Tibial nerve (tissue), 4 donors: ENCODE measurements around the gene AP1G2. TPM values are rescaled to one million over a fixed set of nuclear protein-coding genes. Genes with fewer than 3 reads are reported as not detected.

Source experiments
- DNase-seq, 2 donors: peaks; one replicate each; pipeline ENCODE4 v3.0.0-alpha.2; 2019; ENCODE audit warnings: low spot score in 2 of 2
- H3K27ac ChIP-seq, 4 donors: fragments of 200-600 bp; sonication (generic) in 3 of 4; one replicate each; pipeline ENCODE4 v1.5.1; 2017 to 2019; ENCODE audit warnings: mild to moderate bottlenecking in 1 of 4
- H3K27me3 ChIP-seq, 2 donors: fragments of 200-600 bp; sonication (generic) in 1 of 2; one replicate each; pipeline versions ENCODE4 v1.5.1 to v1.6.0; 2017 to 2019
- H3K36me3 ChIP-seq, 3 donors: fragments of 200-600 bp; sonication (generic); one replicate each; pipeline ENCODE4 v1.5.1; 2018 to 2019
- H3K4me1 ChIP-seq, 4 donors: fragments of 200-600 bp; sonication (generic) in 3 of 4; one replicate each; pipeline ENCODE4 v1.5.1; 2017 to 2019
- H3K4me3 ChIP-seq, 4 donors: fragments of 200-600 bp; sonication (generic) in 3 of 4; one replicate each; pipeline ENCODE4 v1.5.1; 2017 to 2019; ENCODE audit warnings: mild to moderate bottlenecking in 1 of 4, moderate library complexity in 1 of 4
- H3K9me3 ChIP-seq, 4 donors: fragments of 200-600 bp; sonication (generic) in 3 of 4; one replicate each; pipeline ENCODE4 v1.5.1; 2017 to 2019
- EP300 ChIP-seq, 2 donors: sonication (generic); formaldehyde crosslinking; IDR thresholded peaks; one replicate each; pipeline ENCODE4 v1.6.1; 2017; ENCODE audit warnings: antibody characterized with exemption in 2 of 2, mild to moderate bottlenecking in 1 of 2
- POLR2A ChIP-seq, 2 donors: fragments of 450-650 bp; IDR thresholded peaks; one replicate each; pipeline ENCODE4 v1.6.1; 2017; ENCODE audit warnings: antibody characterized with exemption in 2 of 2, mild to moderate bottlenecking in 2 of 2, moderate library complexity in 2 of 2
- WGBS, 2 donors: methylation state at CpG; one replicate each; pipeline ENCODE4 v1.1.5; 2018; 5-methylcytosine and 5-hydroxymethylcytosine counted together
- total RNA-seq, 4 donors: library from RNA; depleted of rRNA; stranded (reverse); fragments of >200 nt; gene quantifications; one replicate each; pipeline ENCODE4 v1.1.0, GENCODE V29; 2016
- TF ChIP-seq, protein P1 (sequence below), 5 experiments: fragments of 200-600 bp in 3 of 5; fragments of 450-650 bp in 2 of 5; sonication (generic) in 3 of 5; IDR thresholded peaks; one replicate each; pipeline ENCODE4 v1.5.1; 2016 to 2019; ENCODE audit warnings: antibody characterized with exemption in 5 of 5, mild to moderate bottlenecking in 3 of 5, moderate library complexity in 2 of 5

Gene AP1G2
- total RNA-seq, 4 donors from 2014 or later, result 30.2 to 76.8 (median 52.0) TPM

DNA sequence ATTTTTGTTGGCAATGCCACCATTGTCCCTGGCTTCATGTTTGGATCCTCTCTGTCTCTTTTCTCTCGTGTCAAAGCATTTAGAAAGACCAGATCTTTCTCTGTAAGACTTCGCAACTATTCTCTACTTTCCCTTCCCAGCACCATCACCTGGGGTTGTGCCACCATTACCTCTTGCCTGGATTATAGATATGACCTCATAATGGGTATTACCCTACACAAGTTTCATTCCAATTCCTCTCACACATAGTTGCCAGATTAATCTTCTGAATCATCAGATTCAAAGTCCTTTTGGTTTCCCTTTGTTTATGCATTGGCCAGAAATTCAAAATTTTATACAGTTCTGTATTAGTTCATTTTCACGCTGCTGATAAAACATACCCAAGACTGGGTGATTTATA lies 41.4 kb upstream of the AP1G2 start:
- Histone ChIP-seq H3K4me1 (no peaks in the 10 kb centered on the region), H3K4me3 (no peak overlapping the region), H3K9me3 (no peaks in the 10 kb centered on the region), H3K27me3 (no peaks in the 10 kb centered on the region), H3K27ac (no peak overlapping the region), H3K36me3 (no peaks in the 10 kb centered on the region)
- TF ChIP-seq EP300 (IDR thresholded peaks at IDR 0.05), result no peak
- no peak for TF ChIP-seq POLR2A (IDR thresholded peaks at IDR 0.05)
- TF ChIP-seq, protein P1, sequence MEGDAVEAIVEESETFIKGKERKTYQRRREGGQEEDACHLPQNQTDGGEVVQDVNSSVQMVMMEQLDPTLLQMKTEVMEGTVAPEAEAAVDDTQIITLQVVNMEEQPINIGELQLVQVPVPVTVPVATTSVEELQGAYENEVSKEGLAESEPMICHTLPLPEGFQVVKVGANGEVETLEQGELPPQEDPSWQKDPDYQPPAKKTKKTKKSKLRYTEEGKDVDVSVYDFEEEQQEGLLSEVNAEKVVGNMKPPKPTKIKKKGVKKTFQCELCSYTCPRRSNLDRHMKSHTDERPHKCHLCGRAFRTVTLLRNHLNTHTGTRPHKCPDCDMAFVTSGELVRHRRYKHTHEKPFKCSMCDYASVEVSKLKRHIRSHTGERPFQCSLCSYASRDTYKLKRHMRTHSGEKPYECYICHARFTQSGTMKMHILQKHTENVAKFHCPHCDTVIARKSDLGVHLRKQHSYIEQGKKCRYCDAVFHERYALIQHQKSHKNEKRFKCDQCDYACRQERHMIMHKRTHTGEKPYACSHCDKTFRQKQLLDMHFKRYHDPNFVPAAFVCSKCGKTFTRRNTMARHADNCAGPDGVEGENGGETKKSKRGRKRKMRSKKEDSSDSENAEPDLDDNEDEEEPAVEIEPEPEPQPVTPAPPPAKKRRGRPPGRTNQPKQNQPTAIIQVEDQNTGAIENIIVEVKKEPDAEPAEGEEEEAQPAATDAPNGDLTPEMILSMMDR (IDR thresholded peaks at IDR 0.05), result no peak
- no peak for DNase-seq
- 86 to 87% methylated on average over 3 of the region's 3 CpGs for WGBS, 2 donors

DNA sequence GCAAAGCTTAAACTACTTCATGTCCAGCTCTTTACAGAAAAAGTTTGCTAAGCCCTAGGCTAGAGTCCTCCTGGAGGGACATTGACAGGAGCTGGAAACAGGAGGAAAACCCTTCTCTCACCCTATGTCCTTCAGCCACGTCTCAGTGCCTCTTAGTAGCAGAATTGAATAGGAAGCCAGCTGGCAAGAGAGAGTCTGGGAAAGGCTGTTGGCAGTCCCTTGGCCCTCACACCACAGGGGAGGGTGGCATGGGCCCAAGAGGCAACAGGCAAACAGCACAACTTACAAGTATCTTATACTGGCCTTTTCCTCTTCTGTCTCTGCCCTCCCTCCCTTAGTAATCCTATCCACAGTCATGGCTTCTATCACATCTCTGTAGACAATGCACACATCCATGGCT lies 40.9 kb upstream of the AP1G2 start:
- no peak overlapping the region for H3K4me3 ChIP-seq
- H3K27ac ChIP-seq, result no peak overlapping the region
- no peaks in the 10 kb centered on the region for H3K27me3 ChIP-seq
- no peaks in the 10 kb centered on the region for H3K4me1 ChIP-seq
- TF ChIP-seq, protein P1 (IDR thresholded peaks at IDR 0.05), result no peak
- TF ChIP-seq POLR2A (IDR thresholded peaks at IDR 0.05), result no peak
- 36 to 47% methylated on average over 1 of the region's 1 CpG for WGBS, 2 donors
- DNase-seq, result no peak
- H3K36me3 ChIP-seq, result no peaks in the 10 kb centered on the region
- H3K9me3 ChIP-seq, result no peaks in the 10 kb centered on the region

DNA sequence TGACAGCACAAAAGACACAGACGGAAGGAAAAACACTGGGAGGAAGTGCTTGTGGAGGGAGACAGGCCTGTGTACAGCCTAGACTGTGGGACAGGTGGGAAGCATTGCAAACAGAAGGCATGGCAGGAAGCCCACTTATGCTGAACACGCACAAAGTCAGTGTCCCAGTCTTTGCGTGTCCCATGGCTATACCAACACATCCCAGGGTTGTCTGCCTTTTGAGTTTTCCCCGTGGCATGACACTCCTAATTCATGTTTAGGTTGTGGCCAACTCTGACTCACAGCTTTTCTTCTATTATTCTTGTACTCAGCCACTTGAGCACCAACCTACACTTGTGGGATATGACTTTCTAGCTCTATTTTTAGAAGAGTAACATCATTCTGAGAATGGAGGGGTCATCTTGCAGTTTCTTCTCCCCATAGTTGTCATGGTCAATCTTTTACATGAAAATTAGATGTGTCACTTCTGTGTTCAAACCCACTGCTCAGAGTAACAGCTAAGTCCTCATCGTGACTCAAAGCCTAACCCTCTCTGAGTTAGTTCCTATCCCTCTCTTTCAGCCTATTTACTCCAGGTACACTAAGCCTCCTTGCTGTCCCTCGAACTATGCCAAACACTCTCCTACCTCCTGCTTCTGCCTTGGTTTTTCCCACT lies 38.5 kb upstream of the AP1G2 start:
- Histone ChIP-seq H3K9me3 (no peaks in the 10 kb centered on the region), H3K4me1 (no peaks in the 10 kb centered on the region), H3K4me3 (no peak overlapping the region), H3K27ac (no peak overlapping the region), H3K36me3 (no peaks in the 10 kb centered on the region), H3K27me3 (no peaks in the 10 kb centered on the region)
- no peak for DNase-seq
- 70 to 77% methylated on average over 6 of the region's 6 CpGs for whole genome bisulfite sequencing, 2 donors
- TF ChIP-seq EP300 (IDR thresholded peaks at IDR 0.05) (no peak), POLR2A (IDR thresholded peaks at IDR 0.05) (no peak)
- TF ChIP-seq, protein P1 (IDR thresholded peaks at IDR 0.05), result no peak

DNA sequence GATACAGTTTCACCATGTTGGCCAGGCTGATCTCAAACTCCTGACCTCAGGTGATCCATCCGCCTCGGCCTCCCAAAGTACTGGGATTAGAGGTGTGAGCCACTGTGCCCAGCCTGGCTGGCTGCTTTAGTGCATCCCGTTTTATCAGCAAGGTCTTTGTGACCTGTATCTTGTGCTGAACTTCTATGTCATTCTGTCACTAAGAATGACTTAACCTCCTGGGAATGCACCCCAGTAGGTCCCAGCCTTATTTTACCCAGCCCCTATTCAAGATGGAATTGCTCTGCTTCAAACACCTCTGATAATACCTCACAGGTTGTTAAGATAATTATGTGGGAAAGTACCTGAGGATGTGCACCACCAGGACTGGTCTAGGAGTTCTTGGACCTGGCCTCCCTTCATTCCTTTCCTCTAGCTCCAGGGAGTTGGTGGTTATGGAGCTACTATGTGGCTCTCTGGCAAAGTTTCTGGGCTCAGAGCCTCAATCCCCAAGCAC lies 37.1 kb upstream of the AP1G2 start:
- no peaks in the 10 kb centered on the region for H3K36me3 ChIP-seq
- no peaks in the 10 kb centered on the region for H3K27me3 ChIP-seq
- no peak overlapping the region for H3K4me3 ChIP-seq
- no peaks in the 10 kb centered on the region for H3K4me1 ChIP-seq
- no peak overlapping the region for H3K27ac ChIP-seq
- WGBS, 2 donors, result 75 to 84% methylated on average over 3 of the region's 3 CpGs
- peaks cover 0 to 3% (median 0%) of the 10 kb centered on the region in 4 donors for H3K9me3 ChIP-seq
- TF ChIP-seq, protein P1 (IDR thresholded peaks at IDR 0.05), result no peak
- TF ChIP-seq EP300 (IDR thresholded peaks at IDR 0.05) (no peak), POLR2A (IDR thresholded peaks at IDR 0.05) (no peak)
- DNase-seq, result no peak

DNA sequence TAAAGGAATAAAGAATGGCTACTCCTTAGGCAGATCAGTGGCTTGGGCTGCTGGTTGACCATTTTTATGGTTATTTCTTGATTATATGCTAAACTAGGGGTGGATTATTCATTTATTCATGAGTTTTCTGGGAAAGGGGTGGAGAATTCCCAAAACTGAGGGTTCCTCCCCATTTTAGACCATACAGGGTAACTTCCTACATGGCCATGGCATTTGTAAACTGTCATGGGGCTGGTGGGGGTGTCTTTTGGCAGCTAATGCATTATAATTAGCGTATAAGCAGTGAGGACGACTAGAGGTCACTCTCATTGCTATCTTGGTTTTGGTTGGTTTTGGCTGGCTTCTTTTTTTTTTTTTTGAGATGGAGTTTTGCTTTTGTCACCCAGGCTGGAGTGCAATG lies 36.6 kb upstream of the AP1G2 start:
- no peak for DNase-seq
- no peaks in the 10 kb centered on the region for H3K36me3 ChIP-seq
- 69 to 76% methylated on average over 2 of the region's 2 CpGs for WGBS, 2 donors
- H3K9me3 ChIP-seq, result peaks cover 0 to 3% (median 0%) of the 10 kb centered on the region in 4 donors
- TF ChIP-seq, protein P1 (IDR thresholded peaks at IDR 0.05), result no peak
- TF ChIP-seq POLR2A (IDR thresholded peaks at IDR 0.05), result no peak
- no peak for TF ChIP-seq EP300 (IDR thresholded peaks at IDR 0.05)
- no peak overlapping the region for H3K27ac ChIP-seq
- no peaks in the 10 kb centered on the region for H3K27me3 ChIP-seq
- H3K4me3 ChIP-seq, result no peak overlapping the region
- H3K4me1 ChIP-seq, result no peaks in the 10 kb centered on the region
